WI38 (cell line): ENCODE data around the gene CCDC63.
"Not testable (repeated sequence)": the region's sequence is repeated elsewhere in the genome, so short reads cannot be mapped to it uniquely, and the experiment has no call there.

Experiments used
- H3K4me3 ChIP-seq: 2 replicates; pipeline ENCODE4 v1.5.1; 2011; ENCODE audit warnings: low read depth, mild to moderate bottlenecking, control low read depth, low read length
- CTCF ChIP-seq: IDR thresholded peaks from 2 replicates; pipeline ENCODE4 v1.5.1; 2012; ENCODE audit warnings: low read depth, mild to moderate bottlenecking, control low read depth, low read length

CCDC63 gene

GRCh38 chr12:110943373-110943772, 96.6 kb downstream of the CCDC63 start:
- H3K4me3 ChIP-seq = no peak overlapping the region
- TF ChIP-seq CTCF = no peak

DNA sequence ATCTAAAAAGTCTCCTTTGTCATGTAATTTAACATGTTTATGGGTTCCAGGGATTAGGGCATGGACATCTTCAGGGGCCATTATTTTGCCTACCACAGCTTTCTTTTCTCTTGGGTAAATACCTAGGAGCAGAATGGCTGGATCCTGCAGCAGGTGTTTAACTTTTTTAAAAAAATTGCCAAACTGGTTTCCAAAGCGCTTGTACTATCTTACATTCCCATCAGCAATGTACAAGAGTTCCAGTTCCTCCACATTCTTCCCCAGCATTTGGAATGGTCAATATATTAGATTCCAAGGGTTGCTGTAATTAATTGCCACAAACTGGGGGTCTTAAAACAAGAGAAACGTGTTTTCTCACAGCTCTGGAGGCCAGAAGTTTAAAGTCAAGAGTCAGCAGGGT, 101.3 kb downstream of the CCDC63 start:
- no peak overlapping the region for H3K4me3 ChIP-seq
- TF ChIP-seq CTCF = no peak

- H3K4me3 ChIP-seq = not testable (repeated sequence)
Measured at GRCh38 chr12:110950466-110950865, 103.7 kb downstream of the CCDC63 start.

DNA sequence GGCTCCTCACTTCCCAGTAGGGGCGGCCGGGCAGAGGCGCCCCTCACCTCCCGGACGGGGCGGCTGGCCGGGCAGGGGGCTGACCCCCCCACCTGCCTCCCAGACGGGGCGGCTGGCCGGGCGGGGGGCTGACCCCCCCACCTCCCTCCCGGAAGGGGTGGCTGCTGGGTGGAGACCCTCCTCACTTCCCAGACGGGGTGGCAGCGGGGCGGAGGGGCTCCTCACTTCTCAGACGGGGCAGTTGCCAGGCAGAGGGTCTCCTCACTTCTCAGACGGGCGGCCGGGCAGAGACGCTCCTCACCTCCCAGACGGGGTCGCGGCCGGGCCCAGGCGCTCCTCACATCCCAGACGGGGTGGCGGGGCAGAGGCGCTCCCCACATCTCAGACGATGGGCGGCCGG, 104.1 kb downstream of the CCDC63 start:
- H3K4me3 ChIP-seq = not testable (repeated sequence)
